Panc1 (cell line): ENCODE data around the gene ALDH1B1. TPM values are rescaled to one million over a fixed set of nuclear protein-coding genes. Genes with fewer than 3 reads are reported as not detected.

Experiments used
- ATAC-seq: fragments of 200-7000 bp; cut with Tn5 transposase; 2 replicates; pipeline ENCODE4 v1.9.1; 2020; ENCODE audit warnings: mild to moderate bottlenecking, moderate library complexity
- BruUV-seq: library from RNA; stranded (reverse); fragments of 400-500 nt; replicated peaks from 2 replicates; lab custom pipeline; 2021; lab: Mats Ljungman, UMichigan
- CTCF ChIA-PET: fragments of 300-600 bp; sonication (Branson Sonifier 250); formaldehyde crosslinking; loops from one replicate; lab custom pipeline; 2022; ENCODE audit warnings: antibody characterized with exemption; lab: Charles Lee
- POLR2A ChIA-PET: fragments of 300-600 bp; sonication (Branson Sonifier 250); formaldehyde crosslinking; loops from one replicate; lab custom pipeline; 2022; ENCODE audit warnings: antibody characterized with exemption; lab: Charles Lee
- DNase-seq: peaks from one replicate; pipeline ENCODE4 v3.0.0-alpha.2; 2010; ENCODE audit warnings: low read depth, low spot score
- H3K27ac ChIP-seq: 2 replicates; pipeline ENCODE4 v1.5.1; 2011; ENCODE audit warnings: mild to moderate bottlenecking, low read length, inconsistent platforms
- H3K27me3 ChIP-seq: fragments of 200-500 bp; sonication (Bioruptor generic); 2 replicates; pipeline ENCODE4 v1.6.0; 2014; ENCODE audit warnings: low read length, inconsistent platforms; ENCODE audit not compliant: control insufficient read depth, insufficient read depth
- H3K36me3 ChIP-seq: fragments of 200-500 bp; sonication (Bioruptor generic); 2 replicates; pipeline ENCODE4 v1.5.1; 2014; ENCODE audit warnings: inconsistent platforms, mild to moderate bottlenecking, low read length, moderate library complexity; ENCODE audit not compliant: control insufficient read depth, insufficient read depth
- H3K4me1 ChIP-seq: 2 replicates; pipeline ENCODE4 v1.5.1; 2011; ENCODE audit warnings: inconsistent platforms, mild to moderate bottlenecking, low read length, moderate library complexity; ENCODE audit not compliant: control insufficient read depth, insufficient read depth
- H3K4me3 ChIP-seq, 2 experiments: 2 replicates each; pipeline ENCODE4 v1.5.1; 2011 to 2012; ENCODE audit warnings: low read depth in 2 of 2, low read length in 2 of 2, mild to moderate bottlenecking in 2 of 2, inconsistent platforms in 1 of 2, moderate library complexity in 1 of 2
- H3K9me3 ChIP-seq: fragments of 200-500 bp; sonication (Bioruptor generic); 2 replicates; pipeline ENCODE4 v1.5.1; 2014; ENCODE audit warnings: low read depth, mild to moderate bottlenecking, inconsistent platforms, low read length, moderate library complexity; ENCODE audit not compliant: control insufficient read depth, insufficient read depth
- CTCF ChIP-seq: fragments of 450-650 bp; IDR thresholded peaks from 2 replicates; pipeline ENCODE4 v1.5.1; 2017; ENCODE audit warnings: mild to moderate bottlenecking
- POLR2AphosphoS5 ChIP-seq: IDR thresholded peaks from 2 replicates; pipeline ENCODE4 v1.6.1; 2012; ENCODE audit warnings: mild to moderate bottlenecking, low read depth, low read length, moderate library complexity
- SIN3A ChIP-seq: IDR thresholded peaks from 2 replicates; pipeline ENCODE4 v1.6.1; 2012; ENCODE audit warnings: low read depth, mild to moderate bottlenecking, low read length, moderate library complexity, borderline replicate concordance; ENCODE audit not compliant: insufficient read depth
- TCF7L2 ChIP-seq: IDR thresholded peaks from 2 replicates; pipeline ENCODE4 v1.6.1; 2011; ENCODE audit warnings: mild to moderate bottlenecking, low read depth, low read length, inconsistent platforms
- in situ Hi-C: cut with HindIII; loops from 2 replicates; pipeline ENCODE4 v1.10.0; 2016; ENCODE audit warnings: low sequenced_read_pairs, low pct_unique_long_range_greater_than_20kb
- intact Hi-C: fragments of 100-400 bp; cut with micrococcal nuclease; formaldehyde crosslinking; loops from one replicate; pipeline ENCODE4 v1.10.0; 2022; ENCODE audit not compliant: unreplicated experiment
- total RNA-seq: library from RNA; stranded (reverse); gene quantifications from one replicate; pipeline ENCODE4 v1.2.1, GENCODE V29; 2021; ENCODE audit not compliant: unreplicated experiment
- TF ChIP-seq, protein P1 (sequence below), 2 experiments: IDR thresholded peaks; 2 replicates each; pipeline ENCODE4 v1.6.1; 2011 to 2012; ENCODE audit warnings: low read depth in 2 of 2, control low read depth in 1 of 2, low read length in 1 of 2, mild to moderate bottlenecking in 1 of 2, moderate library complexity in 1 of 2; ENCODE audit not compliant: insufficient read depth in 1 of 2

Gene ALDH1B1
- total RNA-seq, 1 experiment from 2014 or later, result 34.2 TPM

GRCh38 chr9:38419181-38419580 is 26.7 kb downstream of the ALDH1B1 start:
- intact Hi-C loops, result no loop called here
- Histone ChIP-seq H3K27me3 (no peaks in the 10 kb centered on the region), H3K4me1 (no peaks in the 10 kb centered on the region), H3K4me3 (no peak overlapping the region), H3K36me3 (no peaks in the 10 kb centered on the region), H3K27ac (no peak overlapping the region), H3K9me3 (no peaks in the 10 kb centered on the region)
- no TSS peak for BruUV-seq
- POLR2A ChIA-PET, result no interaction called here
- TF ChIP-seq, protein P1, sequence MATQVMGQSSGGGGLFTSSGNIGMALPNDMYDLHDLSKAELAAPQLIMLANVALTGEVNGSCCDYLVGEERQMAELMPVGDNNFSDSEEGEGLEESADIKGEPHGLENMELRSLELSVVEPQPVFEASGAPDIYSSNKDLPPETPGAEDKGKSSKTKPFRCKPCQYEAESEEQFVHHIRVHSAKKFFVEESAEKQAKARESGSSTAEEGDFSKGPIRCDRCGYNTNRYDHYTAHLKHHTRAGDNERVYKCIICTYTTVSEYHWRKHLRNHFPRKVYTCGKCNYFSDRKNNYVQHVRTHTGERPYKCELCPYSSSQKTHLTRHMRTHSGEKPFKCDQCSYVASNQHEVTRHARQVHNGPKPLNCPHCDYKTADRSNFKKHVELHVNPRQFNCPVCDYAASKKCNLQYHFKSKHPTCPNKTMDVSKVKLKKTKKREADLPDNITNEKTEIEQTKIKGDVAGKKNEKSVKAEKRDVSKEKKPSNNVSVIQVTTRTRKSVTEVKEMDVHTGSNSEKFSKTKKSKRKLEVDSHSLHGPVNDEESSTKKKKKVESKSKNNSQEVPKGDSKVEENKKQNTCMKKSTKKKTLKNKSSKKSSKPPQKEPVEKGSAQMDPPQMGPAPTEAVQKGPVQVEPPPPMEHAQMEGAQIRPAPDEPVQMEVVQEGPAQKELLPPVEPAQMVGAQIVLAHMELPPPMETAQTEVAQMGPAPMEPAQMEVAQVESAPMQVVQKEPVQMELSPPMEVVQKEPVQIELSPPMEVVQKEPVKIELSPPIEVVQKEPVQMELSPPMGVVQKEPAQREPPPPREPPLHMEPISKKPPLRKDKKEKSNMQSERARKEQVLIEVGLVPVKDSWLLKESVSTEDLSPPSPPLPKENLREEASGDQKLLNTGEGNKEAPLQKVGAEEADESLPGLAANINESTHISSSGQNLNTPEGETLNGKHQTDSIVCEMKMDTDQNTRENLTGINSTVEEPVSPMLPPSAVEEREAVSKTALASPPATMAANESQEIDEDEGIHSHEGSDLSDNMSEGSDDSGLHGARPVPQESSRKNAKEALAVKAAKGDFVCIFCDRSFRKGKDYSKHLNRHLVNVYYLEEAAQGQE (IDR thresholded peaks at IDR 0.05; ENCODE audit: insufficient read depth in 1 of 2, low read depth in 2 of 2, low read length in 1 of 2), result no peak
- no peak for TF ChIP-seq TCF7L2
- in situ Hi-C loops, result no loop called here
- CTCF ChIA-PET, result no interaction called here
- no peak for DNase-seq
- no peak for ATAC-seq

GRCh38 chr9:38421498-38422211 is 29.2 kb downstream of the ALDH1B1 start:
- intact Hi-C loops, result no loop called here
- no peak for DNase-seq
- Histone ChIP-seq H3K27me3 (no peaks in the 10 kb centered on the region), H3K4me1 (no peaks in the 10 kb centered on the region), H3K4me3 (no peak overlapping the region), H3K9me3 (no peaks in the 10 kb centered on the region), H3K36me3 (no peaks in the 10 kb centered on the region), H3K27ac (no peak overlapping the region)
- no TSS peak for BruUV-seq
- POLR2A ChIA-PET, result no interaction called here
- CTCF ChIA-PET, result no interaction called here
- in situ Hi-C loops, result no loop called here
- ATAC-seq, result no peak
- TF ChIP-seq SIN3A (no peak), CTCF (no peak)

DNA sequence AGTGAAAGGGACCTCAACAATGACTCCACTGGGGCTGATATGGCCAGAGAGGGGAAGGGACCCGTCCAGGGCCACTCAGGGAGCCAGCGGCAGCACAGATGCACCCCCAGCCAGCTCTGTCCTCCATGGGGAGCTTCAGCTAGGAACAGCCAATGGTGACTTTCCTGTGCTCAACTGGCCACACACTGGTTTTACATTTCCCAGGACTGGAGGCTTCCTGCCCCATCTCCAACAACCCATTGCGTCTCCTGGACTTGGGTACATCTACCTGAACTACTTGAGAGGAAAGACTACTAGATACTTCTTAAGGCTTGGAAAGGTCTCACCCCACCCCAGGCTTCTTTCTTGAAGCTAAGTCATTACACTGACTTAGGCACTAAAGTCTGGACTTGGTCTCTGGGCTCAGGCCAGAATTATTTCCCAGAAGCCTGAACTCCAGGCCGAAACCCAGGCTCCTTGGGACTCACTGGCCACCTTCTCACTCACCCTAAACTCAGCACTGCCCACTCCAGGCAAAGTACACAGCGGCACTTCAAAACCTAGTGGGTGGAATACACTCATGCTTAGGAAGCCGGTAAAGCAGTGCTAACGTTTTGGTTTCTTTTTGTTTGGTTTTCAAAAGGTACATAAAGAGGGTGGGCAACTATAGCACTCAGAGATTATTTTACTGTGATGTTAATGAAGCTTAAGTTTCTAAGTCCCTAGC is 30.2 kb downstream of the ALDH1B1 start:
- CTCF ChIA-PET, result no interaction called here
- no peak for TF ChIP-seq POLR2AphosphoS5
- TF ChIP-seq, protein P1 (IDR thresholded peaks at IDR 0.05; ENCODE audit: insufficient read depth in 1 of 2, low read depth in 2 of 2, low read length in 1 of 2), result no peak
- TF ChIP-seq SIN3A, result no peak
- TF ChIP-seq TCF7L2, result no peak
- TF ChIP-seq CTCF, result no peak
- BruUV-seq, result no TSS peak
- H3K36me3 ChIP-seq, result no peaks in the 10 kb centered on the region
- DNase-seq (no peak), ATAC-seq (no peak)
- intact Hi-C loops (no loop called here), in situ Hi-C loops (no loop called here)
- POLR2A ChIA-PET, result no interaction called here
- H3K27ac ChIP-seq, result no peak overlapping the region
- no peaks in the 10 kb centered on the region for H3K27me3 ChIP-seq
- H3K4me3 ChIP-seq, result no peak overlapping the region
- no peaks in the 10 kb centered on the region for H3K4me1 ChIP-seq
- no peaks in the 10 kb centered on the region for H3K9me3 ChIP-seq
